Thyroid gland (tissue), 4 donors: Measurements from ENCODE around the gene ZNF778. TPM values are rescaled to one million over a fixed set of nuclear protein-coding genes. Genes with fewer than 3 reads are reported as not detected.

ENCODE experiments used
- DNase-seq, 2 donors: peaks; one replicate each; pipeline ENCODE4 v3.0.0-alpha.2; 2019
- H3K27ac ChIP-seq, 3 donors: fragments of 200-600 bp; sonication (generic); 1 replicate in 2 of 3; 2 replicates in 1 of 3; pipeline ENCODE4 v1.5.1; 2016 to 2019; ENCODE audit warnings: mild to moderate bottlenecking in 1 of 3, moderate library complexity in 1 of 3
- H3K27me3 ChIP-seq: fragments of 200-600 bp; sonication (generic); one replicate; pipeline ENCODE4 v1.5.1; 2019
- H3K36me3 ChIP-seq, 2 donors: fragments of 200-600 bp; sonication (generic); one replicate each; pipeline ENCODE4 v1.5.1; 2016 to 2019
- H3K4me1 ChIP-seq, 2 donors: fragments of 200-600 bp; sonication (generic); one replicate each; pipeline ENCODE4 v1.5.1; 2017 to 2019
- H3K4me3 ChIP-seq, 3 donors: fragments of 200-600 bp; sonication (generic); replicated peaks in 1 of 3; 1 replicate in 2 of 3; 2 replicates in 1 of 3; pipeline ENCODE4 v1.5.1; 2016; ENCODE audit warnings: mild to moderate bottlenecking in 1 of 3
- H3K9me3 ChIP-seq: fragments of 200-600 bp; sonication (generic); one replicate; pipeline ENCODE4 v1.5.1; 2017
- CTCF ChIP-seq, 6 experiments: fragments of 200-600 bp in 3 of 6; fragments of 450-650 bp in 3 of 6; sonication (generic) in 3 of 6; IDR thresholded peaks; one replicate each; pipeline ENCODE4 v1.5.1; 2016 to 2019; ENCODE audit warnings: antibody characterized with exemption in 6 of 6, mild to moderate bottlenecking in 2 of 6, inconsistent platforms in 1 of 6, moderate library complexity in 1 of 6
- POLR2A ChIP-seq, 2 donors: fragments of 450-650 bp; IDR thresholded peaks; one replicate each; pipeline ENCODE4 v1.6.1; 2017; ENCODE audit warnings: antibody characterized with exemption in 2 of 2, mild to moderate bottlenecking in 2 of 2, moderate library complexity in 1 of 2
- WGBS, 2 donors: methylation state at CpG; one replicate each; pipeline ENCODE4 v1.1.5; 2017; 5-methylcytosine and 5-hydroxymethylcytosine counted together
- intact Hi-C: fragments of 100-400 bp; cut with DNase I; formaldehyde crosslinking; loops from one replicate; pipeline ENCODE4 v1.15.1; 2023
- total RNA-seq, 4 donors: library from RNA; depleted of rRNA; stranded (reverse); fragments of >200 nt; gene quantifications; one replicate each; pipeline ENCODE4 v1.2.3, GENCODE V29; 2016

The ZNF778 gene
- total RNA-seq, 4 donors from 2014 or later = 17.5 to 36.4 (median 30.9) TPM

- H3K4me1 ChIP-seq = no peaks in the 10 kb centered on the region
- DNase-seq = no peak
- H3K9me3 ChIP-seq = no peaks in the 10 kb centered on the region
- no peak overlapping the region for H3K4me3 ChIP-seq
- 91 to 92% methylated on average over 24 to 25 of the region's 25 CpGs for WGBS, 2 donors
- peaks cover 29 to 43% of the 10 kb centered on the region in 2 donors for H3K36me3 ChIP-seq
- TF ChIP-seq POLR2A (IDR thresholded peaks at IDR 0.05) = no peak
- no peak for TF ChIP-seq CTCF (IDR thresholded peaks at IDR 0.05)
- no peaks in the 10 kb centered on the region for H3K27me3 ChIP-seq
- intact Hi-C loops = loop anchor here (5.0 kb wide), 1 partner anchor 44 kb away; no protein-coding TSS in a partner anchor
- no peak overlapping the region for H3K27ac ChIP-seq
Measured at GRCh38 chr16:89286096-89286495, 68.6 kb downstream of the ZNF778 start.

Other genes with a start within 250 kb of the ZNF778 start
- 1 to 10 TPM; 1.3 to 3.8 (median 2.6) TPM for gene CBFA2T3, start 240.5 kb upstream of the ZNF778 start, total RNA-seq
- 10 to 100 TPM; 30.1 to 51.2 (median 33.4) TPM for gene ACSF3, start 123.9 kb upstream of the ZNF778 start, total RNA-seq
- gene CDH15, start 46.0 kb upstream of the ZNF778 start, total RNA-seq = not detected
- under 1 TPM in 1 of 4 donors, not detected in 3; 0.54 TPM for gene SLC22A31, start 17.2 kb upstream of the ZNF778 start, total RNA-seq